ENCODE data around the gene SMC1B.
"Not testable (repeated sequence)": the region's sequence is repeated elsewhere in the genome, so short reads cannot be mapped to it uniquely, and the experiment has no call there.

SMC1B gene

DNA sequence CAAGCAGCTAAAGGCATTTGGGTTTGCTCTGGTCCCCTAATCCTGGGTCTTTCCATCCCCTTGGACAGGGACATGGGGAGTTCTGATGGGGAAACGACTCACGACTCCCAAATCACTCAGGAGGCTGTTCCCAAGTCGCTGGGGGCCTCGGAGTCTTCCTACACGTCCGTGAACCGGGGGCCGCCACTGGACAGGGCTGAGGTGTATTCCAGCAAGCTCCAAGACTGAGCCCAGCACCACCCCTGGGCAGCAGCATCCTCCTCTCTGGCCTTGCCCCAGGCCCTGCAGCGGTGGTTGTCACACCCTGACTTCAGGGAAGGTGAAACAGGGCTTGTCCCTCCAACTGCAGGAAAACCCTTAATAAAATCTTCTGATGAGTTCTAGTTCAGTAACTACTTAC lies 117.9 kb downstream of the SMC1B start:
- no peak for DNase-seq

DNA sequence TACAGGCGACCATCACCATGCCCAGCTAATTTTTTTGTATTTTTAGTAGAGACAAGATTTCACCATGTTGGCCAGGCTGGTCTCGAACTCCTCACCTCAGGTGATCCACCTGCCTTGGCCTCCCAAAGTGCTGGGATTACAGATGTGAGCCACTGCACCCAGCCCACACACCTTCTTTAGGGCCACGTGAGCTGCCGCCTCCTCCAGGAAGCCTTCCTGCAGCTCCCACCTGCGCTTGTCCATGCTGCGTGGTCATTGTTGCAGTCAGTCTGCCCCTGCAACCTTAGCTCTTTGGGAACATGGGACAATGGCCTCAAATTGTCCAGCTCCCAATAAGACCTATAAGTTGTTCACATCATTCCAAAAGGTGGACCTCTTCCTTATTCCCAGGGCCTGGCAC lies 118.4 kb downstream of the SMC1B start:
- not testable (repeated sequence) for DNase-seq

All from NCI-H187 treated with DMSO at 0.1 percent for 48 hours (cell line).